Stimulated activated CD4-positive, alpha-beta T cell treated with anti-CD3 and anti-CD28 coated beads, TNF-alpha, amount 100 ng/mL, for 1 hour (primary cell): Measurements from ENCODE around the gene RASAL3.
A peak's percentile ranks its signal among the peaks of the same experiment; 100 is the strongest.
"Not testable (repeated sequence)": the region's sequence is repeated elsewhere in the genome, so short reads cannot be mapped to it uniquely, and the experiment has no call there.

Experiments used
- DNase-seq, 3 donors: peaks; one replicate each; pipeline ENCODE4 v3.0.0-alpha.2; 2020; ENCODE audit warnings: low read depth in 3 of 3, low spot score in 1 of 3

RASAL3 gene

DNA sequence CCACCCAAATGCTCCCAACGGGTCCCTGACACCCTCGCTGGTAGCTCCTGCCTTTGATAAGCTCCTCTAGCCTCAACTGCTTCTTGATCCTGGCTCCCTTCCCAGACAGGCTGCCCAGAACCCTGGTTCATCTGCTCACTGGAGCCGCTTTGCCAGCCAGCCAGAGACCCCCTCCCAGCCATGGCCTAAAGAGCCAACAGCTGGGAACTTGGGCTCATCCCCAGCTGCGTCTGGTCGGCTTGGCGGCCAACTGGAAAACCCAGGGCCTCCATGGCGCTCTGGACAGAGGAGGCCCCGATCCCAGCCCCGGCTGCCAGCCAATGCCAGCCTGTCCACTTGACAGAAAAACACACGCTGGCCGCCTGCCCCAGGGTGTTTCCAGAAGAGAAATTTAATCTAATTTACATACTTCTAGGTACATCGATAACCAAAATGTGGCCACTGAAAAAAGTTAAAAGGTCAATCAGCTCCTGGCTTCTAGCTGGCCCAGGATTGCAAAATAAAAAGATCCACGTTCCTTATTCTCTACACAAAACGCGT is 42.6 kb downstream of the RASAL3 start:
- DNase-seq: no peak

GRCh38 chr19:15421136-15421695 is 43.1 kb downstream of the RASAL3 start:
- no peak for DNase-seq

- DNase-seq: no peak
Observed at GRCh38 chr19:15419413-15420025, 44.8 kb downstream of the RASAL3 start.

GRCh38 chr19:15418579-15419412 is 45.5 kb downstream of the RASAL3 start, which contains the start of gene AKAP8L:
AKAP8L (minus strand) TSS chr19:15418988; CDS start chr19:15418923, 65 bp downstream.
- peak; percentile 89 to 98 (median 95) for DNase-seq

- no peak for DNase-seq
Observed at GRCh38 chr19:15418231-15418578, 46.1 kb downstream of the RASAL3 start.

- DNase-seq: no peak
Observed at GRCh38 chr19:15417699-15418098, 46.6 kb downstream of the RASAL3 start.

- DNase-seq: no peak
Observed at GRCh38 chr19:15412832-15413231, 51.5 kb downstream of the RASAL3 start.

DNA sequence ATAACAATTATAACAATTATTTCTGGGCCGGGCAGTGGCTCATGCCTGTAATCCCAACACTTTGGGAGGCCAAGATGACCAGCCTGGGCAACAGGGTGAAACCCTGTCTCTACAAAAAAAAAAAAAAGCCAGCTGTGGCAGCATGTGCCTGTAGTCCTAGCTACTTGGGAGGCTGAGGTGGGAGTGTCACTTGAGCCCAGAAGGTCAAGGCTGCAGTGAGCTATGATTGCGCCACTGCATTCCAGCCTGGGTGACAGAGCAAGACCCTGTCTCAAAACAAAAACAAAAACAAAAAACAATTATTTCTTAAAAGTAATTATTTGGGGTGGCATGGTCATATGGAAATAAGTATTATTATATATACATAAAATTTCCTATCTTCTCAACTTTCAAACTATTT is 53.0 kb downstream of the RASAL3 start:
- not testable (repeated sequence) for DNase-seq

- no peak for DNase-seq
Observed at GRCh38 chr19:15404780-15405211, 59.5 kb downstream of the RASAL3 start.

GRCh38 chr19:15404097-15404779 is 60.1 kb downstream of the RASAL3 start:
- DNase-seq: no peak

DNA sequence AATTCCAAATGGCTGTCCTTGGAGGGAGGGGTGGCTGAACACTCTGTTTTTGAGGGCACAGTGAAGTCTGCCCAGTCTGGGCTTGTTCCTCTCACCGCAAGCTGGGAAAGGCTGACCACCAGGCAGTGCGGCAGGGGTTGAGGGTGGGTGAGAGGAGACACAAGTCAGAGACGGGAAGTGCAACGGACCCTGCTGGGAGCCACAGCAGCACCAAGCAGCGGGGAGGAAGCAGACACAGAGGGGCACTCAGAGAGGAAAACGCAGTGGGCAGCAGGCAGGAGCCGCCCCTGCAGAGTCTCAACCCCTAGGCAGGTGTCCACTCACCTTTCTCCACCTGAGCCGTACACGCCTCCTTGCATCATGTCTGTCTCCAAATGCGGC is 61.2 kb downstream of the RASAL3 start:
- no peak for DNase-seq

GRCh38 chr19:15402411-15403150 is 61.8 kb downstream of the RASAL3 start:
- DNase-seq: no peak
